HG02763 (cell line): ENCODE data around the gene ACKR3.
A peak's percentile ranks its signal among the peaks of the same experiment; 100 is the strongest.

Experiments used
- ATAC-seq: cut with Tn5 transposase; IDR thresholded peaks from one replicate; pipeline ENCODE4 v1.9.1; 2021; ENCODE audit warnings: mild to moderate bottlenecking, moderate library complexity; ENCODE audit not compliant: unreplicated experiment

The ACKR3 gene

DNA sequence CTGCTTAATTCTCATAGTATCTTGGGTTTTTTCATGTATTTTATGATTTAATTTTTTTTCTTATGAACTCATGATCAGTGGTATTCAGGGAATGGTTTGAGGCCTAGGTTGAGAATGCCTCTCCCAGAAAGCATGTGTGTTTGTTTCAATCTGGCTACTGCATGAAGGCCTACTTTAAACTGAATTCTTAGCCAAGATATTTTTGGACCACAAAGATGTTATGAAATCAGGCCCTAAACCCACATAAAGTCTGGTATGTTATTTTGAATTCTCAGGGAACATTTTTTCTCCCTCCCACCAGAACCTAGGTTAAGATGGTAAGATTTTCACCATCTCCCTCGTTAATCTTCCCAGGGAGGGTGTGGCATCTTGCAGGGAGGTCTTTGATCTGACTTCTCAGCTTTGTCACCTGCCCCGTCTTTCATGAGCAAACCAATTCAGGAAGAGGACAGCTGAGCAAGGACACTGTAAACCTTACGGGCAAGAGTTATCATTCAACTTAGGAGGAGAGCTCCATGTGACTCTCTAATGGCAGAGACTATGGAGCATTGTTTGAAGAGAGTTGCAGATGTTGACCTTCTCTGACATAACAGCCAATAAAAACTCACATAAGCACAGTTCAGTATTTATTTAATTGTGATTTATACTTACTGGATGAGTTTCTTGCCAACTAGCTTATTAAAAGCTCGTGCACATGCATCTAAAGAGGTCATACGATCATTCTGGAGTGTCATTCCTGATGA is 21.3 kb upstream of the ACKR3 start:
- no peak for ATAC-seq

DNA sequence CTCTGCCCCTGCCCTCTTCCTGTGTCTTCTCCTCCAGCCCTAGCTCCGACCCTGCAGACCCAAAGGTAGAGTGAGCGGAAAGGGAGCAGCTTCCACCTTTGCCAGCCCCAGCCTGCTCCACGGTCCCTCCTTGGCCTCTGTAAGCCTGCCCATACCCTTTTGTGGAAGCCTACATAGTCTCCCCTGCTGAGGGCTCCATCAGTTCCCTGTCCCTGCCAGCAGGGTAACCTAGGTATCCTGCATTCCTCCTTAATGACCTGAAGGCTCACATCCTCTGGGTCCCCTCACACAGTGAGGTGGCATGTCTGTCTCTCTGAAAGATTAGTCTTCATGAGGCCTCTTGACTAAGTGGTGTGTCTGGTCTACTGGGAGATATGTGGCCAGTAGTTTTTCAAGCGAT is 20.5 kb upstream of the ACKR3 start:
- ATAC-seq: no peak

DNA sequence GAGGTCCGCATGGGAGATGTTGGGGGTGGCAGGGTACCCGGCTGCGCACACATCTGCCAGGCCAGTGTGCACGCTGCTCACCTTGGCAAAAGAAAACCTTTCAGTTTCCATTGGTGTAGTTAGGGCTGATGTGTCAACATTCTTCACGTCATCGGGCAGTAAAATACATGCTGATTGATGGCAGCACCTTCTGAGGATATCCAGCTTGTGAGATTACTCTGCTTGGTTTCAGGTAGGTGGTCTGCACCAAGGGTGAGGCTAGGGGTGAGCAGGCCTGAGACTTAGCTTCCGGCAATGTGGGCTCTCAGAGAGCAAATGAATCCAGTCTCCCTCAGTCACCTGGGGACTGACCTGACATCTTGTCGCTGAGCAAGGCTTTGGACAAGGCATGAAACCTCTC is 19.3 kb upstream of the ACKR3 start:
- ATAC-seq: no peak

DNA sequence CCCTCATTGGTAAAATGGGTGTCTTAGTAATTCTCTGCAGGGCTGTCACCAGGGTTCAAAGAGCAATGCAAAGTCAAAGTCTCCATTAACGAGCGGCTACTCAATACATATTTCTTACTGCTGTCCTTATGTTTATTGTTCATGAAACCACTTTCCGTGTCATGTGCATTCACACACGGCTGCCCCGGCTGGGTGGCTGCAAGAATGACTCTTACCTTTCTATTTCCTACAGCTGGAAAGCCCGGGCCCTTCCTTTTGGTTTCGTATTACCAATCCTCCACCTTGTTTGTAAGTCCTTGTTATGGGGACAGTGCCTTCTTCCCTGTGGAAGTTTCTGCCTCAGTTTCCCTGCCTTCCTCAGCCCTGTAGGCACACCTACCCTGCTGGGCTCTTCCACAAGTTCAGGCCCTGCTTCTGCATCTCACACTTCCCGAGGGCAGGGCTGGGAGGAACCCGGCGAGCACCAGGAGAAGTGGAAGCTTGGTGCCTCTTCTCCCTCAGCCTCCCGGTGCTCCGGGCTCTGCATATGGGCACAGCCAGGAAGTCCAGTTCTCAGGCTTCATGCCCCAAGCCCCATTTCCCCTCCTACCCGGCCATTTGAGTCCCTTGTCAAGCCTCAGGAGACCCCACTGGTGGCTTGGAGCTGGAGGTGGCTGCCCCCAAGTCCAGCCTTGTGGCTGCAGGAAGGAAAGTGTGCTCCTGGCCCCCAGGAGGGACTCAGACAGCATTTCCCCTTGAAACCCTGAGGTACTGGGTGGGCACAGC is 18.7 kb upstream of the ACKR3 start:
- ATAC-seq: peak; percentile 40

DNA sequence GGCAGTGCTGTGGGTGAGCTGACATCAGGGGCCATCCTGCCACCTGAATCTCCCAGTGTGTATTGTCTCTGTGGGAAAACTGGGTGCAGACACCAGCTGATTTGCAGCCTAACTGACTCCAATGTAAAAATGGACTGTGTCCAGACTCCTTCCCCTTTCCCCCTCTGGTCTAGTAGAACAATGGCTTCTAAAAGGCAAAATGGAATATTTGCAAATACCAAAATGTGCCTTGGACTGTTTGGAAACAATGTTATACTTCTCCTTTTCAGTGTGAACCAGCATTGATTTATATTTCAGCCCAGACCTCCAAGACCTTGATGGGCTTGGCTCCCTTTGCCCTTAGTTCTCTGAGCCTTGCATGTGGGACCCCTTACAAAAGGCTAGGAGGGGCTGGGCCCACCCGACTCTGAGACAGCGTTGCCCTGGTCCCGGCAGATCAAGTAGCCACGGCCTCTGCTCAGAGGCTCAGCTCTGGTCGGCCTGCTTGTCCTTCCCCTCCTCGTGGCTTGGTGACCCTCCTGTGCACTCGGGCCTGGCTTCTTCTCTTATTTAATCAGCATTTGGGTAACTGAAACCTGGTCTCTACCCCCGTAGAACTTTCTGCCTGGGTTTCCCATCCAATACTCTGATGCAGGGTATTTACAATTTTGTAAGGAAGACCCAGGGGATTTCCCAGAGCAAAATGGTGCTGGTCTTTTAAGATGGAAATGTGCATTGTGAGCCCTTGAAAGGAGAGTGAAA is 18.0 kb upstream of the ACKR3 start:
- ATAC-seq: no peak

DNA sequence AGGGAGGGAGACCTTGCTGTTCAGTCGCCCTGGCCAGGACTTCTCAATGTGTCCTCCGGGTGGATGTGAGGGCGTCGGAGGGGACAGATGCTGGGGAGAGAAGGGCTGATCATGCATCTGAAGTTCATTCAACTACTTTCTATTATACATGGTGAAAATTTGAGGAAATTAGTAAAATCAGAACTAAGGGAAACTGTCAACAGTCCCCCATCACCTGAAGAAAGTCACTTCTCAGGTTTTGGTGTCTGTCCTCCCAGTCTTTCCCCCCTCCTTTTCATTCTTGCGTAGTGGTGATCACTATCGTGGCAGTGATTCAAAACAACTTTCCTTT is 17.4 kb upstream of the ACKR3 start:
- ATAC-seq: no peak

DNA sequence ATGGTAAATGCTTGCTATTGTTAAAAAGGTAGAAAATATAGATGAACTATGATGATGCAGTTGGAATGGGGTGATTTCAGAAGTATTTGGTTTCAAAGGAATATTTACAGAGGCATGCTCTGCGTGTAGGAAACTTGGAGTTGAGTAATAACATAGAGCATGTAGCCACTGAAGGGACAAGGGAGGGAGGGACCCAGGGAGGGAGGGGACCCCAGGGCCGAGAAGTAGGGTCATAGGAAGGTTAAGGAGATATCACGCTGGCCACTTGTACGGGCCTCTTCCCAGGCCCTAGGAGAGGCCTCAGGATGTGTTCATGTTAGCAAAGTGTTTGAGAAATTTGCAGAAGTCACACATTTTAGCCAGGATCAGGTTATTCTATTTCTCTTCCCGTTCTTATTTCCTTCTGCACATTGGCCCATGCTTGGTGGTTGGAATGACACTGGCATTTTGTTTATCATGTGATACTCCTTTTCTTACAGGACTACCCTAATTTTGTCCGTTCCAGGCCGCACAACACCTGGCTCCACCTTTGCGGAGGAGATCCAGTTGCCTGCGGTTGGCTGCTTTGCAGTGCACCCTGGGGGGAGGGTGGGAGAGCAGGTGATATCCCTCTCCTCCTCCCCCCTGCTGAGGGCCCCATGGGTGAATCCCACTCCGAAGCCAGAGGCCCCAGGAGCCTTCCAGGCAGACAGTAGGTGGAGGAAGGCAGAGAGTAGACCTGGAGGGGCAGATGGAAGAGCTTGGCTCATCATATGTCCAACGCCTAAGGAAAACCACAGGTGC is 16.9 kb upstream of the ACKR3 start:
- ATAC-seq: no peak

DNA sequence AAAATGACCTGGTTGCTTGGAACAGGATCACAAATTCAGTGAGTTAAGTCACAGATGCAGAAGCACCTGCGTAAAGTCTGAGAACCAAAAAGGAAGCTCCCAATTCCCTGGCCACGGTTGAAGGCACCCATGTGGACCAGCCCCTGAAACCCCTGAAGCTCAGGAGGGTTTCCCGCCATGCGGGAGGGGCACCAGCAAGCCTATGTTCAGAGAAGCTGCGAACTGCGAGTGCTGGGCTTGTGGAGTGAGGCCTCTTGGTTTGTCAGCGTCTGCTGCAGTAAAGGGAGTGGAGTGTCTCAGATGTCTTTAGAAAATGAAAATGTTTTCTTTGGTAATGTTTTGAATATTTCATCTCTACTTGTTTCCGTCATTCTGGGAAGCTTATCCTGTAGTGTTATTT is 16.1 kb upstream of the ACKR3 start:
- no peak for ATAC-seq

DNA sequence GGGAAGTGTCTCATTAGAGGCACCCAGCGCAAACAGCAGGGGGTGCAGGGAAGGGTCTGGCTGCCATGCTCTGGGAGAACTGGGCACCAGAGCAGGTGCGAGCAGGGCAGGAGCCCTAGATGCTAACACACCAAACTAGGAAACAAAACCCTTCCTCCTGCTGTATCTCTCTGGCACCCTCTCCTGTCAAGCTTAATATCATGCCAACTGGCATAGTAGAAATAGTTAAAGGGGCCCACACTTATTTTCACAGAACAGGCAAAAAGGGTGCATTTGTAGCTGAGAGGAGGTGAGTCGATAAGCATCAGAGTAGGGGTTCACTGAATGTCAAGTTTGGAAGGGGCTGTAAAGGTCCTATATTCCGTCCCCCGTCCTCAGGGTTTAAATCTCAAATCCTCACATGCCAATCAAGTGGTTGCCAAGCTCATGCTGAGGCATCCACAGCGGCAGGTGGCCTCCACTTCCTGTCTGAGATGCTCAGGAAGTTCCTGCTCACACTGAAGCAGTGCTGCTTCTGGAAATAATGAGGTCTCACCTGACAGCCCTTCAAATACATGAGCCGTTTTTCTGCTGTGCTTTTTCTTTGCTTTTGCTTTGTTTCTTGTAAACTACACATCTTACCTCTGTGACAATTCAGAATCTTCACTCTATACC is 14.9 kb upstream of the ACKR3 start:
- ATAC-seq: no peak

DNA sequence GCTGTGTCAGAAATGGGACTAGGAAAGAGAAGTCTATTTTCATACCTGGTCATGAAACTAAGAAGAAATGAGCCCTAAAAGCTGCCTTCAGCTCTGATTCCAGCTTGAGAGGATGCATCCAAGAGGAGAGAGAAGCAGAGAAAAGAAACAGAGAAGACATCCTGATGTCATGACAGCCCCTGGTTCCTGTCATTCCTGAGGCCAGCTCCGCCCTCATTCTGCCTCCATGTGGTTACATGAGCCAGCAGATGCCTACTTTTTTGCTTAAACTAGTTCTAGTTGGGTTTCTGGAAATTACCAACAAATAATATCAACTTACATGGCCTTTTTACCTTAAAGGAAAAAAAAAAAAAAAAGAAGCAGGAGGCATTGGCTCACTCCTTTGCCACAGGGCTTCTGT is 14.1 kb upstream of the ACKR3 start:
- no peak for ATAC-seq

DNA sequence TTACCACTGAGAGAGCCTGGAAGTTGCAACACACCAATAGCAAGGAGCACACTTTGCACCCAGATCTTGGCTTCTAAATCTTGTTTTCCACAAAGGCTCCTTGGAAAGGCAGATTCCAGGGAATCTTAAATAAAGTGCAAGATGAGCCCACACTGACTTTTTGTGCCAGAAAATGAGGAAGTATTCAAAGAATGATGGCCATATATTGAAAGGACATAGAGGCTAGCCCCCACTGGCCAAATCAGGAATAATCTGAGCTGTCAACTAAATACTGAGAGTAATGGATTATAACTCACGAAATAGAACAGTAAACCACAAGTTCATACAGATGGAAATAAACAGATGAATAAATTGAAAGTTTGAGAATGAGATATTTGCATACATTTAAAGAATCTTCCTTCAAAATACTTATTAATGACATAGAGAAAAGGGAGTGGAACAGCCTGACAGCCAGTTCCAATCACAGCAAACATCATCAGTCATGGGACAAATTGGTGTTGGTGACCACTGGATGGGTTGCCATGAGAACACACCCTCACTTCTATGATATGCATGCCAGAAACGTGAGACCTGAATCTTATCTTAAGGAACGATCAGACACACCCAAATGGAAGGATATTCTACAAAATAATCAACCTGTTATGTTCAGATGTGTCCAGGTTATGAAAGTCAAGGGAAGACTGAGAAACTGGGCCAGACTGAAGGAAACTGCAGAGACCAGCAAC is 12.2 kb upstream of the ACKR3 start:
- no peak for ATAC-seq

DNA sequence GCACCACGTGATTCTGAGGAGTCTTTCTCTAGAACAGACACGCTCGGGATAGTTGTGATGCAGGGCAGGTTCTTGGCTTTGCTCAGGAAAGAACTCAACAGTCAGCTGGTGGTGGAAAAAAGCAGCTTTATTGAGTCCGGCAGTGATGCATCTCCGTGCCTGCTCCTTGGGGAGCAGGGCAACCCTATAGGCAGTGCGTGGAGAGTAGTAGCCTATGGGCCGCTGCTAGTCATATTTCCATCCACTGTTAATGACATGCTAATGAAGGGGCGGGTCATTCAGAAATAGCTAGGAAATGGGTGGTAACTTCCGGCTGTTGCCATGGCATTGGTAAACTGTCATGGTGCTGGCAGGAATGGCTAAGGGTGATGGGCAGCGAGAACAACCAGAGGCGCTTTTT is 11.6 kb upstream of the ACKR3 start:
- ATAC-seq: no peak

DNA sequence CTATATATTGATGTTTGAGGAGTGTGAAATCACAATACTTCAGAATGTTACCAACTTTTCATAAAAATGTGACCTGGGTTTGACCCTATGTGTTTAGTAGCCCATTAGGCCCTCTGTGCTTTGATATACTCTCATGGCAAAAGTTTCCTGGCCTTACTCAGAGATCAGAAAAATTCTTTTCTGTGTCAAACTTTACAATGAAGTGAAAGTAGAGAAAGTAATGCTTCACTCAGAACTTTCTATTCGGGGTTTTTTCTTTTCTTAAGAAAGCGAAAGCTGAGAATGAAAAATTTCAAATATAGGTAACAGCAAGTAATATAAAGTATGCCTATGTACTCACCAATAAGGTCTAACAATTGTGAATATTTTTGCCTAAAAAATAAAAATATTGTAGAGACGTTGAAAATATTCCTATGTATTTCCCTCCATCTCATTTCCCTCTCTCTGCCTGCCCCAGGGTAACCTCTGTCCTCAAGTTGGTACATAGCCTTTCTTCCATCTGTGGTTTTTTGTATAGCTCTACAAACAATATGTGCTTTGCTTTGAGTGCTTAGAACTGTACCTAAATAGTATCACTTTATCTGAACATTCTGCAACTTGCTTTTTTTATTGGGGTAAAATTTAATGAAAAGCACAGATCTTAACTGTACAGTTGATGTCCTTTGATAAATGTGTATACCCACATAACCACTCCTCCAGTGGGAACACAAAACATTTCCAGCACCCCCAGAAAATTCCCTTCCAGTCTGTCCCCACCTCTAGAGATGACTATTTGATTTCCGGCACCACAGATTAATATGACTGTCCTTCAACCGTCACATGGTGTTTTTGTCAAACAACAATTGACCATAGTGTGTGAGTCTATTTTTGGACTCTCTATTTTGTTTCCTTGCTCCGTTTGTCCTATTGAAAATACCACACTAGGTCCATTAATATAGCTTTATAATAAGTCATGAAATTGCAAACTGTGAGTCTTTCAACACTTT is 10.3 kb upstream of the ACKR3 start:
- no peak for ATAC-seq

DNA sequence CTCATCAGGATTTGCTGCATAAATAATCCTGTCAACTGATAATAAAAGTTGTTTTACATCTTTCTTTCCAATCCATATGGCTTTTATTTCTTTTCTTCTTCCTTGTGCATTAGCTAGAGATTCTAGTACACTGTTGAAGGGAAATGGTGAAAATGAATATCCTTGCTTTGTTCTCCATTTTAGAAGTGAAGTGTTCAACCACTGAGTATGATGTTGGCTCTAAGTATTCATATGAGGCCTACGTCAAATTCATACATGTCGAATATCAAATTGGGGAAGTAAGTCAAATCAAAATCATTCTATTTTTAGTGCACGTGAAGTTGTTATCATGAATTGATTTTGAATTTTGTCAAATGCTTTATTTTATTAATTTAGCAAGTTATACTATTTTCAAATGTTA is 7.8 kb upstream of the ACKR3 start:
- ATAC-seq: no peak

DNA sequence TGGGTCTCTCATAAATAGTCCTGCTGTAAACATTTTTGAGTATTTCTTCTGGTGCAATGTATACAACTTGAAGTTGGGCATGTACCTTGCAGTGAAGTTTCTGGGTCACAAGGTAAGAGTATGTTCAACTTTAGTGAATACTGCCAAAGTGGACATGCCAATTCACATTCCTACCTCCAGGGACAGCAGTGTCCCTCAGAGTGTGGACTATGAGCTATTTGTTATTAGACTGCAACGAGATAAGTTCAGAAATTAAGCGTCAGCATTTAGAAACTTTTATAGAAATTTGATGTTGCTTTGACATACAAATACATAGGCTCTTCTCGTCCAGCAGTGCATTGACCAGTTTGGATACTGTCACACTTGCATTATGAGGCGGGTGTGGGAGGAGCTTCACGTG is 7.2 kb upstream of the ACKR3 start:
- ATAC-seq: no peak

DNA sequence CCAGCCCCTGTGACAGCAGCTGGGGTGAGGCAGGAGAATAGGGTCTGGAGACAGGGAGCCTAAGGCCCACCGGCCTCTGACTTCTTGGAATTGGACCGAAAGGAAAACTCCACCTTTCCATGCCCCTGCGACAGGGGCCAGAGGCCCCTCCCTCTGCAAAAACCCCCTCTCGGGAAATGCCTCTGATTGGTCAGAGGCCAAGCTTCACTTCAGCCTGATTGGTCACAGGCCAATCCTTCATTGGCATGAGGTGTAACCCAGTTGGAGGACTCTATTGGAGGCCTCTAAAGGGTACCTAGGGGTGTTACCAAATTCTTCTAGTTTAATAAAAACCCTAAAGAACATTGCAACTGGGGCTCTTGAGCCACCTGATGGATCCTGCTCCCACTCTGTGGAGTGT is 5.7 kb upstream of the ACKR3 start:
- no peak for ATAC-seq

DNA sequence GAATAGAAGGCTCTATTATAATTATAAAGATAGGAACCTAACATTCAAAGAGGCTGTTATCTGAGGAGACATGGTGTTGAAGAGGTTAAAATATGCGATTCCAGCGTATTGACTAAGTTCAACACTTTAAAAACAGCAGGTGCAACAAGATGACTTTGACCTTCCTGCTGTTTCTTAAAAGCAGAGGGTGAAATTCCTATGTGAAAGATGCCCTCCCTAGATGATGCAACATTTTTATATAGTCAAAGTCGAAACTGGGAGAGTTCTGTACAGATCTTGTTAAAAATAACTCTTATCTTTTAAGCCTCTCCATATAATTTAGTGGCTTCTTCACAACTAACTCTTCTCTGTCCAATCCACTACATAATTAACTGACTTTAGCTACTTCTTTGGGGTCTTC is 4.4 kb upstream of the ACKR3 start:
- ATAC-seq: no peak

DNA sequence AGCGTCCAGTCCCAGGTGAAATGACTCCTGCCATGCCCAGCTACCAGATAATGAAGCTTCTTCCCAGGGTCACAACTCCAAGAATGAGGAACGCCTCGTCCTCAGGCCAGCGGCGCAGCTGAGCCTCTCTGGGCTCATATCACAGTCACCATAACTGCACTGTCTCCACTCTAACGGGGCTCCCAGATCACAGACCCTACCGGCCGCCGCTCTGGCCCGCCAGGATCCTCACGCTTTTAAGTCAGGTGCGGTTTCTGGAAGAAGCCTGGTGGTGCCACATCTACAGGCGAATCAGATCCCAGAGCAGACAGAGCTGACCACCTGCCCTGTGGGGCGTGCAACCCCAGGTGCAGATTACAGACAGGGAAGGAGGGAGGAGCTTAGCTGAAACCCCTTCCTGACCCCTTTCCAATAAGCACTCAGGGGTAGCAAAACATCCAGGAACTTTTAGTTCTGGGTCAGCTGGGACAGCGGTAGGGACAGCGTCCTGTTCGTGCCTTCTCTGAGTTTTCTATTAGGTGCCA is 3.7 kb upstream of the ACKR3 start:
- ATAC-seq: no peak

DNA sequence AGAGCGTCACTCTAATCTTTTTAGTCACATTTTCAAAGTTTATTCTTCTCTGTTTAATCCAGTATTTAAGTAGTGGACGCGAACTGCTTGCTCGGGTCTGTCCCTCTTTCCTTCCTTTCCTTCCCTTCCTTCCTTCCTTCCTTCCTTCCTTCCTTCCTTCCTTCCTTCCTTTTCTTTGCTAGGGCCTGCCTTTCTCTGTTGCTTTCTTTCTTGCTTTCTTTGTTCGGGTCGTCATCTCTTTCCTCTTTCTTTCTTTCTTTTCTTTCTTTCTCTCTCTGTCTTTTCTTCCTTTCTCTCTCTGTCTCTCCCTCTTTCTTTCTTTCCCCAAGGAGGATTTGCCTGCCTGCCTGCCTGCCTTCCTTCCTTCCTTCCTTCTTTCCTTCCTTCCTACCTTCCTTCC is 3.0 kb upstream of the ACKR3 start:
- ATAC-seq: no peak
